GM20431 (cell line): ENCODE results near the gene GBP3.
"Not testable (repeated sequence)": the region's sequence is repeated elsewhere in the genome, so short reads cannot be mapped to it uniquely, and the experiment has no call there.

Source experiments
- in situ Hi-C: fragments of 300-500 bp; cut with MseI, MboI; formaldehyde crosslinking; loops from one replicate; pipeline ENCODE4 v1.15.0; 2020; ENCODE audit warnings: low sequenced_read_pairs; ENCODE audit not compliant: unreplicated experiment

GBP3 gene

DNA sequence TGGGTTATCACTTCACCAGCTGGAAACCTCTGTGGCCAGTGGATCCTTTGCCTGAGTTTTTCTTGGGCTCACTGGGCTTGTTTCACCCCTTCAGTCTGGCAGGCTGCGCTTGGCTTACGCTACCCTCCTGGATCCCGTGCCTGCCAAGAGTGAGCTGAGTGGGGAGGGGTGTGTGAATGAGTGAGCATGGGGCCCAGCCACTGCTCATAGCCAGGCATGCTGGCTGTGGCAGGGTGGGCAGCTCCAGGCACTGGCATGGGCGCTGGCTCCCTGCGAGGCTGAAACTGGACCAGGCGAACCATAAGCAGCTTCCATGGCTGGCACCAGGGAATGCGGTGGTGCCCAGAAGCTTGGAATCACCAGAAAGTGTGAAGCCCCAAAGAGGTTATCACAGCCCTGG lies 19.8 kb upstream of the GBP3 start:
- in situ Hi-C loops, result no loop called here

DNA sequence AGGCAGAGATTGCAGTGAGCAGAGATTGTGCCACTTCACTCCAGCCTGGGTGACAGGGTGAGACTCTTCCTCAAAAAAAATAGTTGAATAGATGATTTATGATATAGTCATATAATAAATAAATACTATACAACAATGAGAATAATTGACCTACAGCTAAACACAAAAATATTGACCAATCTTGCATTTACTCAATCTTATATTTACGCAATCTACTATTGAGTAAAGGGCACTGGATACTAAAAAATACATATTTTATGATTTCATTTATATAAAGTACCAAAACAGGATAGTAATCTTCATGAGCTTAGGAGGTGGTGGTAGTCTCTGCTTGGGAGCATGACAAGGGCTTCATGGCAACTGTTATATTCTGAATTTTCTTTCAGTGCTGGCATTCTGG lies 19.1 kb upstream of the GBP3 start:
- in situ Hi-C loops, result no loop called here

DNA sequence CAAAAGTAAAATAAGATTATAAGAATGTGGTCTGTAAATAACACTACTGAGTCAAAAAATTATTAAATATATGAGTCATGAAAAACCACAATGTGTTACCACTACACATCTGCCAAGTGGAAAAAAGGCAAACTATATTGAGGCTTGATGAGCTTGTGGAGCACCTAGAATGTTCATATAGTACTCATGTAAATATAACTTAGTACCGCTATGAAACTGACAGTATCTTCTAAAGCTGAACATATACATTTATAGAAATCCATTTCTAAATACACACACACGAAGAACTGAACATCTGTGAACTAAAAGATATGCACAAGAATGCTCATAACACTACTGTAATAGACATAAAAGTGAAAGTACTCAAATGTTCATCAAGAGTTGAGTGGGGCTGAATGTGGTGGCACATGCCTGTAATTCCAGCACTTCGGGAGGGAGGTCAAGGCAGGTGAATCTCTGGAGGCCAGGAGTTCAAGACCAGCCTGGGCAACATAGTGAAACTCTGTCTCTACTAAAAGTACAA lies 18.5 kb upstream of the GBP3 start:
- in situ Hi-C loops, result no loop called here

DNA sequence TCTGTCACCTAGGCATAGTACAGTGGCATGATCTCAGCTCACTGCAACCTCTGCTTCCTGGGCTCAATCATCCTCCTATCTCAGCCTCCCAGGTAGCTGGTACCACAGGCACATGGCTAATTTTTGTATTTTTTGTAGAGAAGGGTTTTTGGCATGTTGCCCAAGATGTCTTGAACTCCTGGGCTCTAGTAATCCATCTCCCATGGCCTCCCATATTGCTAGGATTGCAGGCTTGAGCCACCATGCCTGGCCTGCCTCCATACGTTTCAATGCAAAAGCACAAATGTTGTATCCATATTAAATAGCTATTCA lies 17.6 kb upstream of the GBP3 start:
- in situ Hi-C loops, result no loop called here

DNA sequence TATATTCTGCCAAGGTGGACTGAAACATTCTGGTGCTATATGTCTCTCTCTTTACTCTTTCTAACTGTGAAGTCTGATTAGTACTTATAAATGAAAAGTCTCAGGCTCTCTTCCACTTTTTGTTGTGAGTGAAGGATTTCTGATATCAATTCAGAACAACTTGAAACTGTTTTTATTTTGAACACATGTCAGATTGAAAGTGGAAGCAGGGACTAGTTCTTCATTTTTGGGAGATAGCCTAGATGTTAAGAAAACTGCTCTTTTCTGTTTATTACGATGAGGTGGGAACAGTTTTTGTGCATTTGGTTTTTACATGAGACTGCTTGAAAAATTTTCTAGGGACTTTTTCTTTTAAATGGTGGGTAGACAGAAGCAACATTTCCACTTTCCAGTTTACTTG lies 14.5 kb upstream of the GBP3 start:
- in situ Hi-C loops, result no loop called here

DNA sequence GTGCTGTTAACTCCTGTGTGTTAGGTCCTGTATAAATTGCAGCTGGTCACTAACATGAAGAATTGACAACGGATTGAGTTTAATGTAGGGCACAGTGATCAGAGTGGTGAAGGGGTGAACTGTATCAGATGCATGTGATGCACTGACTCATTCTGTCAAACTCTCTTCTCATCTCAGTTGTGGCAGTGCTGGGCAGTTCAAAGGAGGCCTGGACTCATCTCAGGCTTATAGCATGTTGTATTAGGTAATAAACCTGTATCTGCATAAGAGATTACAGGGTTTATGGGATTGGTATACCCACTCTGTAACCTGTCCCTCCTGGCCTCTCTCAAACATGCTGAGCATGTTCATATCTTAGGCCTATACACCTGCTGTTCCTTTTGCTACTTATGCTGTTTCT lies 12.4 kb upstream of the GBP3 start:
- in situ Hi-C loops, result no loop called here

DNA sequence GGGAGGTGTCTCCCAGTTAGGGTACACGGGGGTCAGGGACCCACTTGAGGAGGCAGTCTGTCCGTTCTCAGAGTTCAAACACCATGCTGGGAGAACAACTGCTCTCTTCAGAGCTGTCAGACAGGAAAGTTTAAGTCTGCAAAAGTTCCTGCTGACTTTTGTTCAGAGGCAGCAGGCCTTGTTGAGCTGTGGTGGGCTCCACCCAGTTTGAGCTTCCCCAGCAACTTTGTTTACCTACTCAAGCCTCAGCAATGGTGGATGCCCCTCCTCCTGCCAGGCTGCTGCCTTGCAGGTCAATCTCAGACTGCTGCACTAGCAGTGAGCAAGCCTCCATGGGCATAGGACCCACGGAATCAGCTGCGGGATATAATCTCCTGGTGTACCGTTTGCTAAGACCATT lies 11.3 kb upstream of the GBP3 start:
- in situ Hi-C loops, result not testable (repeated sequence)

DNA sequence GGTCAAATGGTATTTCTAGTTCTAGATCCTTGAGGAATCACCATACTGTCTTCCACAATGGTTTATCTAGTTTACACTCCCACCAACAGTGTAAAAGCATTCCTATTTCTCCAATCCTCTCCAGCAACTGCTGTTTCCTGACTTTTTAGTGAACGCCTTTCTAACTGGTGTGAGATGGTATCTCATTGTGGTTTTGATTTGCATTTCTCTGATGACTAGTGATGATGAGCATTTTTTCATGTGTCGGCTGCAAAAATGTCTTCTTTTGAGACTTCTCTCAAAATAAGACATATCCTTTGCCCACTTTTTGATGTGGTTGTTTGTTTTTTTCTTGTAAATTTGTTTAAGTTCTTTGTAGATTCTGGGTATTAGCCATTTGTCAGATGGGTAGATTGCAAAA lies 6.4 kb upstream of the GBP3 start:
- in situ Hi-C loops, result not testable (repeated sequence)

DNA sequence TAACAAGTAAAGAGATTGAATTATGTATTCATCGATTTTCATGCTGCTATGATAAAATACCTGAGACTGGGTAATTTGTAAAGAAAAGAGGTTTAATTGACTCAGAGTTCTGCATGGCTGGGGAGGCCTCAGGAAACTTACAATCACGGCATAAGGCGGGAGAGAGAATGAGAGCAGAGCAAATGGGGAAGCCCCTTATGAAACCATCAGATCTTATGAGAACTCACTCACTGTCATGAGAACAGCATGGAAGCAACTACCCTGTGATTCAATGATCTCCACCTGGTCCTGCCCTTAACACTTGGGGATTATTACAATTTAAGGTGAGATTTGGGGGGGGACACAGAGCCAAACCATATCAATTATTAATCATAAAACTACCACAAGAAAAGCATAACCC lies 3.3 kb upstream of the GBP3 start:
- in situ Hi-C loops, result no loop called here

DNA sequence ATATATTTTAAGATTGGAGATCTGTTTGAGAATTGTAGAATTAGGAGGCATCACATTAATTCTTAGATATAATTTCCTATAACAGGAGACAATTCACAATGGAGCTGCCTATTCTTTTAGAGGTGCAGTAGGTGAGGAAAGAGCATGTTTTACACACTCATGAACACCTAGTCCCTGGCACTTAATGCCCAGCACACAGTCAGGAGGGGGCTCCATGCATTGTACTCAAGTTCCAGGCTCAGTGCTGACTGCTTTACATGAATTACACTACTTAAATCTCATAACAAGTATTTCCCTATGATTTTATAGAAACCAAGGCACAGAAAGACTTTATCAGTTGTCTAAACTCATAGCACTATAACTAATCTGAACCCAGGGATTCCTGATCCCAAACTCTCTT lies 360 bp upstream of the GBP3 start:
- in situ Hi-C loops, result no loop called here

DNA sequence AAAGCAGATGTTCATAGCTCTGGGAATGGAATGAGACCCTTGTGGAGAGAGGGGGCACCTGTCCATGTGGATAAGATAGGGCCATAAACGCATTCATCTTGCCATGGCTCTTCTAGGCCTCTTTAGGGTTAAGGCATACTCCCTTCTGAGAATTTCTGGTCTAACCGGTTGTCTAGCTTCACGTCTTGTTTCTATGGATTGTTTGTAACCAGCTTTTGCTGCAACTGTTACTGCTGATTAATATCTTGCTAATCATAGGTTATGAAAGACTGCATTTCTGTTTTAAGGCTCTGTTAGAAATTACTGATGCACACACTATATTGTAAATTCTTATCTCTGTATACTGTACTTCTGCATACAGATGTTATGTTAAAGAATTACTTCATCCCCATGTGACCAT lies 4.3 kb downstream of the GBP3 start:
- in situ Hi-C loops, result not testable (repeated sequence)

DNA sequence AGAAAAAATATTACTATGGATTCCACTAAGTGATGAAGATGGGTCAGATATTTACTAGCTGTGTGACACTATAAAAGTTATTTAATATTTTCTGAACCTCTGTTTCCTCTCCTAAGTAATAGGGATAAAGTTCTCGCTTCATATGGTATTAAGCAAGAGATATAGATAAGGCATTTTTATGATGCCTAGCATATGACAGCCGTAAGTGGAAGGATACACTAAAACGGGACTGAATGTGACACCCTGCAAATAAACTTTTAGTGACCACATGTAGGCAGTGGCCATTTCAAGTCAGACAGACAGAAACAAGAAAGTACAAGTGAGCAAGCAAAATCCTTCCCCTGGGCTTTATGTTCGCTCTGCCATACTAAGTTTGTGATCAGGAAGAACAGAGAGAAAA lies 14.2 kb downstream of the GBP3 start:
- in situ Hi-C loops, result loop anchor here (10.0 kb wide), 1 partner anchor 356 kb away; the partner anchor contains the start of gene GBP6

DNA sequence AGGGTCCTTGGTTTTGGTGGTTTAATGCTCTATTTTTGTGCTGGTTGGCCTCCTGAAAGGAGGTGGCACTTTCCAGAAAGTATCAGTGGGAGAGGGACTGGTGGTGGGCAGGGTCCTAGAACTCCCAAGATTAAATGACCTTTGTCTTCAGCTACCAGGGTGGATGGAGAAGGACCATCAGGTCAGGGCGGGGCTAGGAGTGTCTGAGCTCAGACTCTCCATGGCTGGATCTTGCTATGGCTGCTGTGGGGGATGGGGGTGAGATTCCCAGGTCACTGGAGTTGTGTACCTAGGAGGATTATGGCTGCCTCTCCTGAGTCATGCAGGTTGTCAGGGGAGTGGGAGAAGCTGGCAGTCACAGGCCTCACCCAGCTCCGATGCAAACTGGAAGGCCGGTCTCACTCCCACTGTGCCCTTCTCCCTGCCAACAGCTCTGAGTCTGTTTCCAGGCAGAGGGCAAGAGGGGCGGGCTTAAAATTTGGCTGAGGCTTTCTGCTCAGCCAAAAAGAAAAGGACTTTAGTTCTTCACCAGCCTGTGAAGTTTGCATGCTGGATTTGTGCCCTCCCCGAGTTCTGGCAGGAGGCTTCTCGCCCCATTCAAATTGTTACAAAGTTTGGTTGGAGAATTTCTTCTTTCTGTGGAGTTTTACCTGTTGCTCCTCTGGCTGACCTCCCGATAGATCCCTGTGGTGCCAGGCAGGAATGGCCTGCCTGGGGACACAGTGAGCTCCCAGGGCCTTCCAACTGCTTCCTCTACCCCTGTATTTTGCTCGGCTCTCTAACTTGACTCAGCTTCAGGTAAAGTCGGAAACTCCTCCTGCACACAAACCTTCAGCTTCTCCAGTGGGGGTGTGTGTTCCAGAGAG lies 17.1 kb downstream of the GBP3 start:
- in situ Hi-C loops, result loop anchor here (10.0 kb wide), 1 partner anchor 359 kb away; the partner anchor contains the start of gene GBP6

DNA sequence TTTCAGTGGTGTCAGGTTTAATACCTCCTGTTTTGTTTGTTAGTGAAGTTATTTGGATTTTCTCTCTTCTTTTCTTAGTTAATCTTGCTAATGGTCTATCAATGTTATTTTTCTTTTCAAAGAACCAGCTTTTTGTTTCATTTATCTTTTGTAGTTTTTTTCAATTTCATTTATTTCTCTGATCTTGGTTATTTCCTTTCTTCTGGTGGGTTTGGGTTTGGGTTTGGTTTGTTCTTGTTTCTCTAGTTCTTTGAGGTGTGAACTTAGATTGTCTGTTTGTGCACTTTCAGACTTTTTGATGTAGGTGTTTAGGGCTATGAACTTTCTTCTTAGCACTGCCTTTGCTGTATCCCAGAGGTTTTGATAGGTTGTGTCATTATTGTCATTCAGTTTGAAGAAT lies 20.5 kb downstream of the GBP3 start:
- in situ Hi-C loops, result loop anchor here (10.0 kb wide), 1 partner anchor 363 kb away; the partner anchor contains the start of gene GBP6

DNA sequence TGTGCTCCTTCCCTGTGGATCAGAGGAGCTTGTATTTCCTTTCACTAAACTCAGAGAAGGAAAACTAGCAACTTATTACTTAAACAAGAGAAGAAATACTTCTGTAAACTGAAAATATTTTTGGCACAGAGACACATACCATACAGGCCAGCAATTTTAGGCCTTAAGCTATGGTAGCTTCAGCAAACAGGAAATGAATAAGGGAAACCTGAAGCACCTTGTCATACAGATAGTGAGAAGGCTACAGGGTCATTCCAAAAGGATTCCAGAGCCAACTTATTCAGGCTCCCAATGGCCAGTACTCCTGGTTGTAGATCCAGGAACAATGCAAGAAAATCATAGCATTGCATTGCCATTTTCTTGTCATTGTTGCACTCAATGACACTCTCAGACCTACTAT lies 21.2 kb downstream of the GBP3 start:
- in situ Hi-C loops, result loop anchor here (10.0 kb wide), 1 partner anchor 363 kb away; the partner anchor contains the start of gene GBP6

DNA sequence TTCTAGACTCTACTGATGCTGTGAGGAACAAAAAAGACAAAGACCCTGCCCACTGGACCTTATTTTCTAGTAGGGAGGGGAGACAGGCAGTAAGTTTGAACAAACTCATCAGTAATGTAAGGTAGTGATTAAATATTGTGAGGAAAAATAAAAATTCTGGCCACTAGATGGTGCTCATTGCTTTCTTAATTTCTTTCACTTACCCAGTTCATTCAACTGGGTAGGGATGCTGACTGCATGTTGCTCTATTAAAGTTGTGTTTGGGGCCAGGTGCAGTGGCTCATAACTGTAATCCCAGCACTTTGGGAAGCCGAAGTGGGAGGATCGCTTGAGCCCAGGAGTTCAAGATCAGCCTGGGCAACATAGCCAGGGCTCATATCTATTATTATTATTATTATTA lies 23.9 kb downstream of the GBP3 start:
- in situ Hi-C loops, result no loop called here

DNA sequence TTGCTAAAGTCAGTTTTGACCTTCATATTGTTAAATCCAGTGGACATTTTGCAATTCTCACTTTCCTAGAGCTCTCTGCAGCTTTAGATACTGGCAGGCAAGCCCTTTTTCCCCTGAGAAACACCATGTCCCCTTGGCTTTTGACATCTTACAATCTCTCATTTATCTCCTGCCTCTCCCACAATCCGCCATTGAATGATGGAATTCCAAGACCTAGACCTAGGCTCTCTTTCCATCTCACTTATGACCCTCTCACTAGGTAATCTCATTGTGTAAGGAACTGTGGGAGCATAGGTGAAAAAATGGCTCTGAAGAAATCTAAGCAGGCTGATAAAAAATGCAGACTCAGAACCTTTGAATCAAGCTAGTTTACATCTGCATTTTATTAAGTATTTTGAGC lies 32.2 kb downstream of the GBP3 start:
- in situ Hi-C loops, result no loop called here

DNA sequence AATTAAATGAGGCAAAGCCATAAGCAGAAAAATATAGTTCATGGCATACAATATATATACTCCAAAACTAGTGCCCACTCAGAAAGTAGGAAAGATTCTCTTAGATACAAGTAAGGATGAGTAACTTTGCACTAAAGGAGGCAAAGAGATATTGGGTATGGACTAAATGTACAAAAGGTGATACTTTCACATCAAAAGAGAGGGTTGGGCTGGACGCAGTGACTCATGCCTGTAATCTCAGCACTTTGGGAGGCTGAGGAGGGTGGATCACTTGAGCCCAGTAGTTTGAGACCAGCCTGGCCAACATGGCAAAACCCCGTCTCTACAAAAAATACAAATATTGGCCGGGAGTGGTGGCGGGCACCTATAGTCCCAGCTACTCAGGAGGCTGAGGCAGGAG lies 37.0 kb downstream of the GBP3 start:
- in situ Hi-C loops, result no loop called here

DNA sequence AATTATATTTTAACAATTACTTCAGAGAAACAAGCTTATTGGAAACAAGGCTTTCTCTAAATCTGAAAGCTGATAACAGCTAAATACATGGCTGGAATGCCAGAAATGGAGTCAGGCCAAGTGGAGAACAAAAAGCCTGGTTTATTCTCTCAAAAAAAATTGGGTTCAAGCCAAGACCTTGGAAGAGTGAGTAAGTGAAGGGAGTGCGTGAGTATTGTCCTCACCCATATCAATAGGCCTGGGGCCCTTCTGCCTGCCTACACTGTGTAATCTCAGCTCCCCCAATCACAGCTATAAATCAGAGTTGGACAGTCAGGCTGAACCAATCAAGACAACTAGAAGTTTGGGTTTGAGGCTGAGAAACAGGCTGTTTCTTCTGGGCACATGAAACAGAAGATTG lies 37.6 kb downstream of the GBP3 start:
- in situ Hi-C loops, result no loop called here

DNA sequence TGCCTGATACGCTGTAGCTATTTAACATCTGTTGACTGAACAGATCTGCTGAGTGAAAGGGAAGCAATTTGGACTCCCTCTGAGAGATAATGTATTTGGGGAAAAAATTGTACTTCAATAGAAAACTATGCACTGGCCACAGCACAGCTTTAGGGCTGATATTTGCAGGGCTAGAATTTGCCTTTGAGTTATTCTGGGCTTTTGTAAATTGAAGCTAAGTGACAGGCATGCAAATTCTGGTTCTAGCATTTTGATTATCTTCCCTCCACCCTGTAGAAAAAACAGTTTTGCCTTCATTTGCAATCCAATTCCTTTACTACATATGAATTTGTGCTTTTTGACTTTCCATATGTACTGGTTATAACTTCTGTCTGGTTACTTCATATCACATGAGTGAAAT lies 38.1 kb downstream of the GBP3 start:
- in situ Hi-C loops, result no loop called here

DNA sequence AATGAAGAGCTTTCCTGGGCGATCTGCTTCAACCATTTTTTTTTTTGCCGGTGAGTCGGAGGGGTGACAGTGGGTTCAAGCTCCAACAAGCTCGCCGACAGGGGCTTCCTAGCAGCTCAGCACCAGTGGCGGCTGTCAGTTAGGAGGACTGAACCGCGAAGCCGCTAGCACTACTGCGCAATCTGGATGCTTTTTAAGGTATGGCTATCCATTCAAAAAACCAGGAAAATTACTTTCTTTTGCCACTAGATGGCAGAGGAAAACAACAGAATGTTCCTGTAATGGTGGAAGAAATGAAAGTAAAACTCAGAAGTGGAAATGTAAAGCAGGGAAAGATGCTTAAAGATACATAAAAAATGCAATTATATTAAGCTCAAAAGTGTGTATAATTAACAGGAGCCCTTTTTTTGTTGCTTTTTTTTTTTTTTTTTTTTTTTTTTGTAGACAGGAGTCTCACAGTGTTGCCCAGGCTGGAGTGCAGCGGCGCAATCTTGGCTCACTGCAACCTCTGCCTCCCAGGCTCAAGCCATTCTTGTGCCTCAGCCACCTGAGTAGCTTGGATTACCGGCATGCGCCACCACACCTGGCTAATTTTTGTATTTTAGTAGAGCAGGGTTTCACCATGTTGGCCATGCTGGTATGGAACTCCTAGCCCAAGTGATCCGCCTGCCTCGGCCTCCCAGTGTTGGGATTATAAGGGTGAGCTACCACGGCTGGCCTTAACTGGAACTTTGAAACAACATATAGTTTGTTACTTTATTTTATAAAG lies 38.7 kb downstream of the GBP3 start:
- in situ Hi-C loops, result no loop called here
